GM23338 (cell line): Measurements from ENCODE around the gene PAX5. TPM values are rescaled to one million over a fixed set of nuclear protein-coding genes. Genes with fewer than 3 reads are reported as not detected.

Experiments
- ATAC-seq: fragments of 200-7000 bp; cut with Tn5 transposase; 3 replicates; pipeline ENCODE4 v1.9.1; 2020
- DNase-seq: peaks from one replicate; pipeline ENCODE4 v3.0.0-alpha.2; 2015; ENCODE audit warnings: low spot score
- H2AFZ ChIP-seq: fragments of 200-600 bp; sonication (generic); 2 replicates; pipeline ENCODE4 v1.8.0; 2016; ENCODE audit warnings: antibody characterized with exemption, mild to moderate bottlenecking, moderate library complexity
- H3F3A ChIP-seq: fragments of 200-600 bp; sonication (generic); replicated peaks from 2 replicates; pipeline ENCODE4 v1.8.0; 2017; ENCODE audit warnings: antibody characterized with exemption, mixed run types, low read depth
- H3K27ac ChIP-seq: fragments of 200-600 bp; sonication (generic); 2 replicates; pipeline ENCODE4 v1.6.1; 2016; ENCODE audit warnings: low read depth
- H3K27me3 ChIP-seq: fragments of 200-600 bp; sonication (generic); 2 replicates; pipeline ENCODE4 v1.8.0; 2016; ENCODE audit warnings: mild to moderate bottlenecking, mixed run types, moderate library complexity; ENCODE audit not compliant: insufficient read depth
- H3K36me3 ChIP-seq: fragments of 200-600 bp; sonication (generic); 2 replicates; pipeline ENCODE4 v1.8.0; 2016; ENCODE audit warnings: mild to moderate bottlenecking; ENCODE audit not compliant: insufficient read depth
- H3K4me1 ChIP-seq: fragments of 200-600 bp; sonication (generic); 2 replicates; pipeline ENCODE4 v1.8.0; 2016; ENCODE audit warnings: mild to moderate bottlenecking, moderate library complexity; ENCODE audit not compliant: insufficient read depth
- H3K4me2 ChIP-seq: fragments of 200-600 bp; sonication (generic); 2 replicates; pipeline ENCODE4 v1.7.1; 2017; ENCODE audit warnings: mixed run types
- H3K4me3 ChIP-seq: fragments of 200-600 bp; sonication (generic); 2 replicates; pipeline ENCODE4 v1.6.1; 2016; ENCODE audit warnings: mixed run types
- H3K79me2 ChIP-seq: fragments of 200-600 bp; sonication (generic); replicated peaks from 2 replicates; pipeline ENCODE4 v1.8.0; 2017; ENCODE audit warnings: mild to moderate bottlenecking; ENCODE audit not compliant: insufficient read depth
- H3K9me2 ChIP-seq: fragments of 200-600 bp; sonication (generic); 2 replicates; pipeline ENCODE4 v1.8.0; 2017; ENCODE audit not compliant: insufficient read depth
- H4K20me1 ChIP-seq: fragments of 200-600 bp; sonication (generic); replicated peaks from 2 replicates; pipeline ENCODE4 v1.8.0; 2017; ENCODE audit warnings: mild to moderate bottlenecking; ENCODE audit not compliant: insufficient read depth
- H3K27ac Mint-ChIP-seq: 2 replicates; pipeline ENCODE4 v1.8.0; 2020; ENCODE audit warnings: inconsistent platforms, mild to moderate bottlenecking, moderate library complexity, mixed read lengths
- H3K27me3 Mint-ChIP-seq: 3 replicates; pipeline ENCODE4 v1.8.0; 2022; ENCODE audit warnings: low read depth, mild to moderate bottlenecking, moderate library complexity, mixed read lengths, inconsistent platforms; ENCODE audit not compliant: insufficient read depth, poor library complexity
- H3K36me3 Mint-ChIP-seq: 3 replicates; pipeline ENCODE4 v1.8.0; 2021; ENCODE audit warnings: low read depth, mild to moderate bottlenecking, inconsistent platforms, moderate library complexity, mixed read lengths
- H3K4me1 Mint-ChIP-seq: 3 replicates; pipeline ENCODE4 v1.8.0; 2020; ENCODE audit warnings: mild to moderate bottlenecking, inconsistent platforms, mixed read lengths
- H3K4me3 Mint-ChIP-seq: 3 replicates; pipeline ENCODE4 v1.8.0; 2021; ENCODE audit warnings: moderate library complexity, mild to moderate bottlenecking, inconsistent platforms, mixed read lengths
- H3K9me3 Mint-ChIP-seq: 3 replicates; pipeline ENCODE4 v1.8.0; 2020; ENCODE audit warnings: moderate library complexity, mild to moderate bottlenecking, inconsistent platforms, mixed read lengths
- CREB1 ChIP-seq: fragments of 250-450 bp; sonication (Bioruptor Pico); IDR thresholded peaks from 2 replicates; pipeline ENCODE4 v1.5.0; 2020; ENCODE audit warnings: low read depth, mild to moderate bottlenecking, moderate library complexity
- EZH2 ChIP-seq: fragments of 200-600 bp; sonication (generic); IDR thresholded peaks from one replicate; pipeline ENCODE4 v1.8.0; 2017; ENCODE audit warnings: antibody characterized with exemption, mild to moderate bottlenecking, low read depth; ENCODE audit not compliant: unreplicated experiment
- EZH2phosphoT487 ChIP-seq: fragments of 200-600 bp; sonication (generic); IDR thresholded peaks from one replicate; pipeline ENCODE4 v1.8.1; 2018; ENCODE audit warnings: antibody characterized with exemption; ENCODE audit not compliant: unreplicated experiment
- JUNB ChIP-seq: IDR thresholded peaks from one replicate; pipeline ENCODE4 v1.6.1; 2016; ENCODE audit warnings: antibody characterized with exemption; ENCODE audit not compliant: unreplicated experiment
- NANOG ChIP-seq: IDR thresholded peaks from 2 replicates; pipeline ENCODE4 v1.6.1; 2016; ENCODE audit warnings: antibody characterized with exemption, borderline replicate concordance
- POLR2AphosphoS5 ChIP-seq: IDR thresholded peaks from 2 replicates; pipeline ENCODE4 v1.6.1; 2016; ENCODE audit warnings: antibody characterized with exemption, low read depth
- STAT1 ChIP-seq: IDR thresholded peaks from one replicate; pipeline ENCODE4 v1.6.1; 2016; ENCODE audit warnings: antibody characterized with exemption; ENCODE audit not compliant: unreplicated experiment
- ZNF114 ChIP-seq: fragments of 250-450 bp; sonication (Bioruptor Pico); IDR thresholded peaks from 2 replicates; pipeline ENCODE4 v1.5.0; 2020; ENCODE audit warnings: mild to moderate bottlenecking, moderate library complexity
- ZNF331 ChIP-seq: fragments of 250-450 bp; sonication (Bioruptor Pico); IDR thresholded peaks from 2 replicates; pipeline ENCODE4 v1.5.0; 2020; ENCODE audit warnings: low read depth, mild to moderate bottlenecking, moderate library complexity
- polyA plus RNA-seq: library from polyadenylated mRNA; unstranded; fragments of >200 nt; fragmentation: Nextera tagmentation; extraction: Ambion mirVana; gene quantifications from 2 replicates; pipeline ENCODE4 v1.2.1, GENCODE V29; 2016
- total RNA-seq: library from RNA; depleted of rRNA; stranded (reverse); fragments of >200 nt; shearing (Covaris generic); gene quantifications from 2 replicates; pipeline ENCODE4 v1.2.3, GENCODE V29; 2014
- TF ChIP-seq, protein P1 (sequence below): IDR thresholded peaks from one replicate; pipeline ENCODE4 v1.6.1; 2018; ENCODE audit warnings: antibody characterized with exemption; ENCODE audit not compliant: unreplicated experiment
- TF ChIP-seq, protein P2 (sequence below): IDR thresholded peaks from 2 replicates; pipeline ENCODE4 v1.6.1; 2016; ENCODE audit warnings: antibody characterized with exemption
- TF ChIP-seq, protein P3 (sequence below), 2 experiments: fragments of 200-600 bp in 1 of 2; sonication (generic) in 1 of 2; conservative IDR thresholded peaks; 2 replicates each; pipeline versions ENCODE4 v1.5.1 to v1.6.1; 2016 to 2017; ENCODE audit warnings: antibody characterized with exemption in 2 of 2, low read depth in 2 of 2, mild to moderate bottlenecking in 2 of 2, moderate library complexity in 1 of 2

PAX5 gene
- total and polyA plus RNA-seq, 2 experiments from 2014 or later = 0.17 to 0.60 TPM

DNA sequence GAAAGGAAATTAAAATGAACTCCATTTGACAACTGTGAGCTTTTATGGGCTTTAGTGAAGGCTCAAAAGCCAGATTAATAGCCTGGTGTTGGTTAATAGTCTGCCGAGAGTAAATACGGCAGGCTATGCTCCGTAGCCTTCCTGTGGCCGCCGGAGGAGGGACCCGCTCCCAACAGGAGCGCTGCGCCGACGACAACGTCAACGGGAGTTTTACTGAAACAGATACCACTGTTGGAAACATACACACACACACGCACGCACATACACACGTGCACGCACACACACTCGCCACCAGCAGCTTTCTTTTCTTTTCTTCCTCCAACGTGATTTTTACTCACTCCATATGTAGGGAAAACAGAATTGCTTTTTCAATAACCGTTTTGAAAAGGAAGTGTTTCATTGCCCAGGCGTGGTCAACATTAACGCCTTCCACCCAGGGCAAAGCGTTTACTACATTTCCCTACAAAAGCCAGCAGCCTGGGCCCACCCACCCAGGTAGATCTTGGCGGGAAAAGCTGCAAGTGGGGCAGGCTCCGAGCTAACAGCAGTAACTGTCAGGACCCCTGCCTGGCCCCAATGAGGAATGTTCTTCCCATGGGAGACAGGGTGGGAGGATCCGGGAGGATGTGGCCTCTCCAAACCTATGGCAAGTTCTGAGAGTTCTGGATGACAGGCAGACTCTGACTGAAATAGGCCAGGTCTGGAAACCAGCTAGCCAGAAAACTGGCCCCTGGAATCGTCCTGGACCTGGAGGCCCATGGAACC is 72.3 kb downstream of the PAX5 start (continued):
- TF ChIP-seq, protein P1, sequence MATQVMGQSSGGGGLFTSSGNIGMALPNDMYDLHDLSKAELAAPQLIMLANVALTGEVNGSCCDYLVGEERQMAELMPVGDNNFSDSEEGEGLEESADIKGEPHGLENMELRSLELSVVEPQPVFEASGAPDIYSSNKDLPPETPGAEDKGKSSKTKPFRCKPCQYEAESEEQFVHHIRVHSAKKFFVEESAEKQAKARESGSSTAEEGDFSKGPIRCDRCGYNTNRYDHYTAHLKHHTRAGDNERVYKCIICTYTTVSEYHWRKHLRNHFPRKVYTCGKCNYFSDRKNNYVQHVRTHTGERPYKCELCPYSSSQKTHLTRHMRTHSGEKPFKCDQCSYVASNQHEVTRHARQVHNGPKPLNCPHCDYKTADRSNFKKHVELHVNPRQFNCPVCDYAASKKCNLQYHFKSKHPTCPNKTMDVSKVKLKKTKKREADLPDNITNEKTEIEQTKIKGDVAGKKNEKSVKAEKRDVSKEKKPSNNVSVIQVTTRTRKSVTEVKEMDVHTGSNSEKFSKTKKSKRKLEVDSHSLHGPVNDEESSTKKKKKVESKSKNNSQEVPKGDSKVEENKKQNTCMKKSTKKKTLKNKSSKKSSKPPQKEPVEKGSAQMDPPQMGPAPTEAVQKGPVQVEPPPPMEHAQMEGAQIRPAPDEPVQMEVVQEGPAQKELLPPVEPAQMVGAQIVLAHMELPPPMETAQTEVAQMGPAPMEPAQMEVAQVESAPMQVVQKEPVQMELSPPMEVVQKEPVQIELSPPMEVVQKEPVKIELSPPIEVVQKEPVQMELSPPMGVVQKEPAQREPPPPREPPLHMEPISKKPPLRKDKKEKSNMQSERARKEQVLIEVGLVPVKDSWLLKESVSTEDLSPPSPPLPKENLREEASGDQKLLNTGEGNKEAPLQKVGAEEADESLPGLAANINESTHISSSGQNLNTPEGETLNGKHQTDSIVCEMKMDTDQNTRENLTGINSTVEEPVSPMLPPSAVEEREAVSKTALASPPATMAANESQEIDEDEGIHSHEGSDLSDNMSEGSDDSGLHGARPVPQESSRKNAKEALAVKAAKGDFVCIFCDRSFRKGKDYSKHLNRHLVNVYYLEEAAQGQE = no peak
- TF ChIP-seq ZNF114 (no peak), STAT1 (no peak), EZH2 (no peak), NANOG (no peak), POLR2AphosphoS5 (no peak)
- TF ChIP-seq, protein P2, sequence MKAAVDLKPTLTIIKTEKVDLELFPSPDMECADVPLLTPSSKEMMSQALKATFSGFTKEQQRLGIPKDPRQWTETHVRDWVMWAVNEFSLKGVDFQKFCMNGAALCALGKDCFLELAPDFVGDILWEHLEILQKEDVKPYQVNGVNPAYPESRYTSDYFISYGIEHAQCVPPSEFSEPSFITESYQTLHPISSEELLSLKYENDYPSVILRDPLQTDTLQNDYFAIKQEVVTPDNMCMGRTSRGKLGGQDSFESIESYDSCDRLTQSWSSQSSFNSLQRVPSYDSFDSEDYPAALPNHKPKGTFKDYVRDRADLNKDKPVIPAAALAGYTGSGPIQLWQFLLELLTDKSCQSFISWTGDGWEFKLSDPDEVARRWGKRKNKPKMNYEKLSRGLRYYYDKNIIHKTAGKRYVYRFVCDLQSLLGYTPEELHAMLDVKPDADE = no peak

DNA sequence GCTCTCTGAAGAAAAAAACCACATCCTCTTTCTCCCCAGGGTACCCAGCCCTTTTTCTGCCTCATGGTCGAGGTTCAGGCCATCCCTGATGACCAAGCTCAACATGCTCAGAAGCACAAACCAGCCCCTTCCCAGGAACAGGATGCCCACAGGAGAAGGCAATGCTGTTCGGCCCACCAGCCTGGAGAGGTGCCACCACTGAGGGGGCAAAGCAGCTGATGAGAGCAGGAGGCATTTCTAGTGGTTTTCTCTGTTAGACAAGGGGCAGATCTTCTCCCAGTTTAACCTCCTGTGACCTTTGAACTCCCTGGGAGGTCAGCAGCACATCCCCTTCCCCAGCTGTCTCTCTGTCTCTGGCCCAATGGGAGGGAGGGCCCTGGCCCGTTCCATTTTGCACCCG is 73.0 kb downstream of the PAX5 start:
- Histone ChIP-seq H3K9me2 (peaks cover 3% of the 10 kb centered on the region; the same call in 1 of the 2 replicates), H3K36me3 (no peaks in the 10 kb centered on the region), H2AFZ (no peak overlapping the region), H3K79me2 (no peaks in the 10 kb centered on the region), H3F3A (no peaks in the 10 kb centered on the region), H3K4me1 (peaks cover 10% of the 10 kb centered on the region), H3K27me3 (no peaks in the 10 kb centered on the region), H4K20me1 (no peaks in the 10 kb centered on the region), H3K4me3 (no peak overlapping the region), H3K4me2 (no peak overlapping the region), H3K27ac (no peak overlapping the region)
- H3K27ac Mint-ChIP-seq = no peak overlapping the region
- no peaks in the 10 kb centered on the region for H3K9me3 Mint-ChIP-seq
- H3K4me3 Mint-ChIP-seq = no peak overlapping the region
- peaks cover 19% of the 10 kb centered on the region for H3K27me3 Mint-ChIP-seq
- H3K36me3 Mint-ChIP-seq = no peaks in the 10 kb centered on the region
- DNase-seq (no peak), ATAC-seq (no peak)
- peaks cover 15% of the 10 kb centered on the region for H3K4me1 Mint-ChIP-seq
- TF ChIP-seq, protein P3, sequence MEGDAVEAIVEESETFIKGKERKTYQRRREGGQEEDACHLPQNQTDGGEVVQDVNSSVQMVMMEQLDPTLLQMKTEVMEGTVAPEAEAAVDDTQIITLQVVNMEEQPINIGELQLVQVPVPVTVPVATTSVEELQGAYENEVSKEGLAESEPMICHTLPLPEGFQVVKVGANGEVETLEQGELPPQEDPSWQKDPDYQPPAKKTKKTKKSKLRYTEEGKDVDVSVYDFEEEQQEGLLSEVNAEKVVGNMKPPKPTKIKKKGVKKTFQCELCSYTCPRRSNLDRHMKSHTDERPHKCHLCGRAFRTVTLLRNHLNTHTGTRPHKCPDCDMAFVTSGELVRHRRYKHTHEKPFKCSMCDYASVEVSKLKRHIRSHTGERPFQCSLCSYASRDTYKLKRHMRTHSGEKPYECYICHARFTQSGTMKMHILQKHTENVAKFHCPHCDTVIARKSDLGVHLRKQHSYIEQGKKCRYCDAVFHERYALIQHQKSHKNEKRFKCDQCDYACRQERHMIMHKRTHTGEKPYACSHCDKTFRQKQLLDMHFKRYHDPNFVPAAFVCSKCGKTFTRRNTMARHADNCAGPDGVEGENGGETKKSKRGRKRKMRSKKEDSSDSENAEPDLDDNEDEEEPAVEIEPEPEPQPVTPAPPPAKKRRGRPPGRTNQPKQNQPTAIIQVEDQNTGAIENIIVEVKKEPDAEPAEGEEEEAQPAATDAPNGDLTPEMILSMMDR (conservative IDR thresholded peaks at IDR 0.05; ENCODE audit: low read depth in 2 of 2) = no peak
- TF ChIP-seq POLR2AphosphoS5 (no peak), EZH2 (no peak), NANOG (no peak), STAT1 (no peak), JUNB (no peak), ZNF331 (CRISPR knock-in tag) (no peak), CREB1 (CRISPR knock-in tag) (no peak), EZH2phosphoT487 (no peak)
- TF ChIP-seq, protein P1 = no peak
- TF ChIP-seq, protein P2 = no peak
